GM12878 (cell line): ENCODE results near the gene ZDHHC9. TPM values are rescaled to one million over a fixed set of nuclear protein-coding genes. Genes with fewer than 3 reads are reported as not detected.
A peak's percentile ranks its signal among the peaks of the same experiment; 100 is the strongest.

Experiments used
- ATAC-seq: fragments of 200-7000 bp; cut with Tn5 transposase; 3 replicates; pipeline ENCODE4 v1.9.1; 2020; ENCODE audit warnings: mild to moderate bottlenecking, moderate library complexity
- BruUV-seq: library from RNA; stranded (reverse); fragments of 400-500 nt; replicated peaks from 2 replicates; lab custom pipeline; 2021; lab: Mats Ljungman, UMichigan
- CTCF ChIA-PET: fragments of 300-600 bp; sonication (Branson Sonifier 250); formaldehyde crosslinking; extraction: SDS; loops from one replicate; lab custom pipeline; 2021; ENCODE audit warnings: inconsistent platforms; lab: Yijun Ruan, JAX
- POLR2A ChIA-PET: fragments of 350-600 bp; formaldehyde crosslinking; extraction: SDS; loops from one replicate; lab custom pipeline; 2021; ENCODE audit warnings: inconsistent platforms; lab: Charles Lee
- RAD21 ChIA-PET: fragments of 300-600 bp; sonication (Branson Sonifier 250); formaldehyde crosslinking; loops from one replicate; lab custom pipeline; 2023; ENCODE audit warnings: antibody characterized with exemption; ENCODE audit not compliant: unreplicated experiment; lab: Charles Lee
- SMC1A ChIA-PET: fragments of 300-600 bp; sonication (Branson Sonifier 250); formaldehyde crosslinking; loops from one replicate; lab custom pipeline; 2023; ENCODE audit not compliant: unreplicated experiment, uncharacterized antibody; lab: Charles Lee
- DNase-seq: peaks from one replicate; pipeline ENCODE4 v3.0.0-alpha.2; 2011; ENCODE audit warnings: low read depth, low spot score
- FAIRE-seq: peaks from 3 replicates; lab custom pipeline; 2011; peaks lifted over from hg19 to GRCh38; lab: Jason Lieb, UNC
- H2AFZ ChIP-seq: 2 replicates; pipeline ENCODE4 v1.6.0; 2011; ENCODE audit warnings: low read depth, low read length, control low read depth; ENCODE audit not compliant: control insufficient read depth
- H3K27ac ChIP-seq: 2 replicates; pipeline ENCODE4 v1.5.1; 2011; ENCODE audit warnings: control low read depth; ENCODE audit not compliant: control insufficient read depth, insufficient read depth
- H3K27me3 ChIP-seq, 2 experiments: replicated peaks in 1 of 2; 2 replicates each; pipeline versions ENCODE4 v1.6.0 to v1.6.1; 2011; ENCODE audit warnings: low read length in 1 of 2; ENCODE audit not compliant: control insufficient read depth in 2 of 2, insufficient read depth in 2 of 2
- H3K36me3 ChIP-seq, 2 experiments: 2 replicates each; pipeline ENCODE4 v1.5.1; 2011; ENCODE audit warnings: low read length in 1 of 2; ENCODE audit not compliant: control insufficient read depth in 2 of 2, insufficient read depth in 2 of 2
- H3K4me1 ChIP-seq: 2 replicates; pipeline ENCODE4 v1.6.1; 2011; ENCODE audit warnings: mild to moderate bottlenecking, low read length, moderate library complexity, mixed read lengths; ENCODE audit not compliant: control insufficient read depth, insufficient read depth
- H3K4me2 ChIP-seq: 2 replicates; pipeline ENCODE4 v1.6.0; 2011; ENCODE audit warnings: control low read depth; ENCODE audit not compliant: control insufficient read depth, insufficient read depth
- H3K4me3 ChIP-seq: fragments of 200-600 bp; sonication (generic); 2 replicates; pipeline ENCODE4 v1.5.1; 2016
- H3K79me2 ChIP-seq: 2 replicates; pipeline ENCODE4 v1.6.0; 2011; ENCODE audit warnings: low read length; ENCODE audit not compliant: control insufficient read depth, insufficient read depth
- H3K9ac ChIP-seq: 2 replicates; pipeline ENCODE4 v1.8.0; 2011; ENCODE audit warnings: low read length, control low read depth, mixed read lengths; ENCODE audit not compliant: control insufficient read depth, insufficient read depth
- H3K9me3 ChIP-seq: replicated peaks from 3 replicates; pipeline ENCODE4 v1.5.1; 2011; ENCODE audit warnings: mild to moderate bottlenecking, low read length; ENCODE audit not compliant: control insufficient read depth, insufficient read depth
- H4K20me1 ChIP-seq: 2 replicates; pipeline ENCODE4 v1.6.0; 2011; ENCODE audit not compliant: control insufficient read depth, insufficient read depth
- ASH2L ChIP-seq: fragments of 300-600, 200-600 bp; sonication (generic); IDR thresholded peaks from 2 replicates; pipeline ENCODE4 v1.6.1; 2017; ENCODE audit warnings: low read depth, mild to moderate bottlenecking, borderline replicate concordance
- ETV6 ChIP-seq, 2 experiments: fragments of 450-650 bp in 1 of 2; IDR thresholded peaks in 1 of 2; conservative IDR thresholded peaks in 1 of 2; 2 replicates each; pipeline ENCODE4 v1.6.1; 2014; ENCODE audit warnings: antibody characterized with exemption in 1 of 2, borderline replicate concordance in 1 of 2, low read depth in 1 of 2, mild to moderate bottlenecking in 1 of 2, moderate library complexity in 1 of 2
- KDM1A ChIP-seq: fragments of 200-600 bp; sonication (generic); IDR thresholded peaks from 2 replicates; pipeline ENCODE4 v1.6.1; 2016; ENCODE audit warnings: borderline replicate concordance
- NR2C2 ChIP-seq: IDR thresholded peaks from 2 replicates; pipeline ENCODE4 v1.6.1; 2011; ENCODE audit warnings: borderline replicate concordance, low read depth; ENCODE audit not compliant: control insufficient read depth, insufficient read length
- POLR2A ChIP-seq: IDR thresholded peaks from 2 replicates; pipeline ENCODE4 v1.6.1; 2011; ENCODE audit warnings: low read depth, mild to moderate bottlenecking, low read length
- RAD21 ChIP-seq: IDR thresholded peaks from 2 replicates; pipeline ENCODE4 v1.6.1; 2011; ENCODE audit warnings: mild to moderate bottlenecking, low read depth, low read length, moderate library complexity; ENCODE audit not compliant: insufficient read depth
- RCOR1 ChIP-seq: conservative IDR thresholded peaks from 2 replicates; pipeline ENCODE4 v1.6.1; 2012; ENCODE audit warnings: low read depth, low read length, improper control_type of control experiment
- WGBS: methylation state at CpG from one replicate; pipeline ENCODE4 v1.1.6; 2016; ENCODE audit warnings: low lambda C conversion rate; ENCODE audit not compliant: insufficient replicate concordance, insufficient coverage; ENCODE audit errors: missing lambda C conversion rate; 5-methylcytosine and 5-hydroxymethylcytosine counted together
- in situ Hi-C: fragments of 300-500 bp; cut with MboI; formaldehyde crosslinking; loops from 9 replicates; pipeline ENCODE4 v1.14.3; 2018; ENCODE audit warnings: mixed read lengths
- intact Hi-C: fragments of 100-400 bp; cut with micrococcal nuclease; formaldehyde crosslinking; loops from one replicate; pipeline ENCODE4 v1.14.2; 2022; ENCODE audit not compliant: unreplicated experiment
- polyA plus RNA-seq, 11 experiments: library from polyadenylated mRNA; depleted of rRNA in 4 of 11; unstranded in 6 of 11; stranded (reverse) in 5 of 11; fragments of >200 nt; fragmentation: Nextera tagmentation in 4 of 11; fragmentation: Illumina TruSeq in 1 of 11; extraction: Ambion mirVana in 4 of 11; extraction: Trizol in 1 of 11; gene quantifications; 1 replicate in 1 of 11; 2 replicates in 10 of 11; pipeline versions ENCODE4 v1.2.1 to v1.2.3, GENCODE V29; 2011 to 2016; ENCODE audit warnings: inconsistent platforms in 2 of 11, missing spikeins in 2 of 11, low read depth in 1 of 11
- total RNA-seq, 4 experiments: library from RNA; depleted of rRNA in 3 of 4; stranded (reverse); fragments of >200 nt in 3 of 4; fragmentation: Illumina TruSeq in 1 of 4; extraction: Trizol in 1 of 4; gene quantifications; 2 replicates each; pipeline versions ENCODE4 v1.2.1 to v1.2.3, GENCODE V29; 2013 to 2021
- TF ChIP-seq, protein P1 (sequence below): IDR thresholded peaks from 2 replicates; pipeline ENCODE4 v1.6.1; 2011; ENCODE audit warnings: low read depth, mild to moderate bottlenecking, low read length, moderate library complexity, borderline replicate concordance; ENCODE audit errors: extremely low read depth
- TF ChIP-seq, protein P2 (sequence below): fragments of 450-650 bp; formaldehyde crosslinking; IDR thresholded peaks from 2 replicates; pipeline ENCODE4 v1.5.0; 2022; ENCODE audit warnings: mild to moderate bottlenecking, missing genetic modification characterization

ZDHHC9 gene
- total and polyA plus RNA-seq, 10 of the 15 experiments (the other 5 are each of a cell fraction or from before 2014, with no cell fraction given): 1.8 to 13.0 (median 5.4) TPM

DNA sequence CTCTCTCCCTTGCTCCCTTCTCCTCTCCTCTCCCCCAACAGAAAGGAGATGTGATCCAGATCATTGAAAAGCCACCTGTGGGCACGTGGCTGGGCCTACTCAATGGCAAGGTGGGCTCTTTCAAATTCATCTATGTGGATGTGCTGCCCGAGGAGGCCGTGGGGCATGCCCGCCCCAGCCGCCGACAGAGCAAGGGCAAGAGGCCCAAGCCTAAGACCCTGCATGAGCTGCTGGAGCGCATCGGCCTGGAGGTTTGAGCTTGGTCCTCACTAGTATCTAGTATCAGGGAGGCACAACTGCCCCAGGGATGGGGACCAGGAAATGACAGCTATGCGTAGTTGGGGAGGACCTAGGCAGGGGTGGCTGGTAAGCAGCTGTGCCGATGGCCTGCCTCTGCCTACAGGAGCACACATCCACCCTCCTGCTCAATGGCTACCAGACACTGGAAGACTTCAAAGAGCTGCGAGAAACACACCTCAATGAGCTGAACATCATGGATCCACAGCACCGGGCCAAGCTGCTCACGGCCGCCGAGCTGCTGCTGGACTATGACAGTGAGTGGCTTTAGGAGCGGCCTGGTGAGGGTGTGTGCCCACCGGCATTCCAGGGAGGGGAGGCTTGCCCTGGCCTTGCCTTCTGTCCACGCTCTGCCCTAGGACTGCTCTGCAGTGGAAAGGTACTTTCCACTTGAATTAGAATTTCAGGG, 50.9 kb downstream of the ZDHHC9 start:
- intact Hi-C loops: no loop called here
- H3K27ac ChIP-seq: no peak overlapping the region
- peaks cover 25 to 40% of the 10 kb centered on the region in 2 experiments for H3K36me3 ChIP-seq
- ChIA-PET CTCF (interaction anchor here (1.6 to 2.1 kb wide), 2 partner anchors 12 to 36 kb away, joined by 3 to 5 read pairs; no protein-coding TSS in a partner anchor), SMC1A (interaction anchor here (0.7 to 1.4 kb wide), 5 partner anchors 10 to 268 kb away, joined by 3 to 6 read pairs (median 3); no protein-coding TSS in a partner anchor), RAD21 (interaction anchor here (1.3 kb wide), 1 partner anchor 30 kb away, joined by 3 read pairs; no protein-coding TSS in a partner anchor), POLR2A (interaction anchor here (1.4 kb wide), 1 partner anchor 12 kb away, joined by 4 read pairs; no protein-coding TSS in a partner anchor)
- DNase-seq (no peak), FAIRE-seq (no peak), ATAC-seq (no peak)
- peaks cover 2% of the 10 kb centered on the region for H3K79me2 ChIP-seq
- H3K9me3 ChIP-seq: no peaks in the 10 kb centered on the region
- TF ChIP-seq POLR2A: peak; percentile 35; the same call in 1 of the 2 replicates
- TF ChIP-seq RCOR1: no peak
- no peak for TF ChIP-seq ASH2L
- TF ChIP-seq, protein P1, sequence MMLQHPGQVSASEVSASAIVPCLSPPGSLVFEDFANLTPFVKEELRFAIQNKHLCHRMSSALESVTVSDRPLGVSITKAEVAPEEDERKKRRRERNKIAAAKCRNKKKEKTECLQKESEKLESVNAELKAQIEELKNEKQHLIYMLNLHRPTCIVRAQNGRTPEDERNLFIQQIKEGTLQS: no peak
- H3K27me3 ChIP-seq: no peaks in the 10 kb centered on the region
- 84% methylated on average over 18 of the region's 18 CpGs for WGBS
- no peak overlapping the region for H2AFZ ChIP-seq
- no peaks in the 10 kb centered on the region for H3K4me1 ChIP-seq
- H3K9ac ChIP-seq: no peak overlapping the region
- no peaks in the 10 kb centered on the region for H4K20me1 ChIP-seq
- no peak overlapping the region for H3K4me2 ChIP-seq
- H3K4me3 ChIP-seq: no peak overlapping the region
- BruUV-seq: no TSS peak
- in situ Hi-C loops: no loop called here

DNA sequence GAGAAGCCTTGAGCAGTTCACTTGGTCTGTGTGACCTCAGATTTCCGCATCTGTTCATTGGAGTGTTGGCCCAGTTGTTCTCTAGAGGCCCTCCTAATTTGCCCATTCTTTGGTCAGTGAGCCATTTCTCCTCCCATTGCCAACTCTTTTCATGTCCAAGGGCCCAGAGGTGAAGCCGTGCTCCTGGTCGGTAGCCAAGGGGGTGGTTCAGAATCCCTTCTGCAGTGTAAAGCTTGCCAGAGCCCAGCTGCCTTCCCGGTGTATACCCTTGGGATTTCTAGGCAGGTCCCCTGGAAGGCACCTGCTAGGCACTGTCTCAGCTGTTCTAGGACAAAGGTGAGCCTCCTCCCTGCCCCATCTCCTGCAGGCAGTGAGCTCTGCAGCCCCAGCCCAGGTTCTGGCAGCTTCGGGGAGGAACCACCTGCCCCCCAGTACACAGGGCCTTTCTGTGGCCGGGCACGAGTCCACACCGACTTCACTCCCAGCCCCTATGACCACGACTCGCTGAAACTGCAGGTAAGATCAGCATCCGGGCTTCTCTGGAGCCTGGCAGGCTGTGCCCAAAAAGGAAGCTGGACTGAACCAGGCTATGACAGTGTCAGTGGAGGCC, 51.6 kb downstream of the ZDHHC9 start:
- H2AFZ ChIP-seq: no peak overlapping the region
- intact Hi-C loops (no loop called here), in situ Hi-C loops (no loop called here)
- ATAC-seq (no peak), FAIRE-seq (no peak), DNase-seq (no peak)
- H3K9ac ChIP-seq: no peak overlapping the region
- H3K4me3 ChIP-seq: no peak overlapping the region
- H3K9me3 ChIP-seq: no peaks in the 10 kb centered on the region
- H3K79me2 ChIP-seq: peaks cover 8% of the 10 kb centered on the region
- ChIA-PET SMC1A (interaction anchor here (0.7 to 1.4 kb wide), 3 partner anchors 16 to 19 kb away, joined by 3 to 6 read pairs (median 4); no protein-coding TSS in a partner anchor), CTCF (interaction anchor here (1.6 to 2.1 kb wide), 2 partner anchors 11 to 36 kb away, joined by 3 to 5 read pairs; no protein-coding TSS in a partner anchor), POLR2A (no interaction called here), RAD21 (interaction anchor here (1.3 kb wide), 1 partner anchor 31 kb away, joined by 3 read pairs; no protein-coding TSS in a partner anchor)
- WGBS: 74% methylated on average over 11 of the region's 11 CpGs
- H3K27ac ChIP-seq: no peak overlapping the region
- no peaks in the 10 kb centered on the region for H3K27me3 ChIP-seq
- BruUV-seq: no TSS peak
- H4K20me1 ChIP-seq: no peaks in the 10 kb centered on the region
- peaks cover 26 to 41% of the 10 kb centered on the region in 2 experiments for H3K36me3 ChIP-seq
- no peak overlapping the region for H3K4me2 ChIP-seq
- H3K4me1 ChIP-seq: no peaks in the 10 kb centered on the region
- TF ChIP-seq NR2C2 (no peak), KDM1A (no peak), RAD21 (no peak), ETV6 (conservative IDR thresholded peaks at IDR 0.05 in 1 of 2, IDR thresholded peaks at IDR 0.05 in 1 of 2; ENCODE audit: borderline replicate concordance in 1 of 2, low read depth in 1 of 2) (no peak)
- TF ChIP-seq, protein P2, sequence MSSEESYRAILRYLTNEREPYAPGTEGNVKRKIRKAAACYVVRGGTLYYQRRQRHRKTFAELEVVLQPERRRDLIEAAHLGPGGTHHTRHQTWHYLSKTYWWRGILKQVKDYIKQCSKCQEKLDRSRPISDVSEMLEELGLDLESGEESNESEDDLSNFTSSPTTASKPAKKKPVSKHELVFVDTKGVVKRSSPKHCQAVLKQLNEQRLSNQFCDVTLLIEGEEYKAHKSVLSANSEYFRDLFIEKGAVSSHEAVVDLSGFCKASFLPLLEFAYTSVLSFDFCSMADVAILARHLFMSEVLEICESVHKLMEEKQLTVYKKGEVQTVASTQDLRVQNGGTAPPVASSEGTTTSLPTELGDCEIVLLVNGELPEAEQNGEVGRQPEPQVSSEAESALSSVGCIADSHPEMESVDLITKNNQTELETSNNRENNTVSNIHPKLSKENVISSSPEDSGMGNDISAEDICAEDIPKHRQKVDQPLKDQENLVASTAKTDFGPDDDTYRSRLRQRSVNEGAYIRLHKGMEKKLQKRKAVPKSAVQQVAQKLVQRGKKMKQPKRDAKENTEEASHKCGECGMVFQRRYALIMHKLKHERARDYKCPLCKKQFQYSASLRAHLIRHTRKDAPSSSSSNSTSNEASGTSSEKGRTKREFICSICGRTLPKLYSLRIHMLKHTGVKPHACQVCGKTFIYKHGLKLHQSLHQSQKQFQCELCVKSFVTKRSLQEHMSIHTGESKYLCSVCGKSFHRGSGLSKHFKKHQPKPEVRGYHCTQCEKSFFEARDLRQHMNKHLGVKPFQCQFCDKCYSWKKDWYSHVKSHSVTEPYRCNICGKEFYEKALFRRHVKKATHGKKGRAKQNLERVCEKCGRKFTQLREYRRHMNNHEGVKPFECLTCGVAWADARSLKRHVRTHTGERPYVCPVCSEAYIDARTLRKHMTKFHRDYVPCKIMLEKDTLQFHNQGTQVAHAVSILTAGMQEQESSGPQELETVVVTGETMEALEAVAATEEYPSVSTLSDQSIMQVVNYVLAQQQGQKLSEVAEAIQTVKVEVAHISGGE: no peak
